Esophagus muscularis mucosa (tissue), 4 donors: Measurements from ENCODE around the gene WWOX.

Experiments used
- EP300 ChIP-seq: sonication (generic); formaldehyde crosslinking; IDR thresholded peaks from one replicate; pipeline ENCODE4 v1.6.1; 2017; ENCODE audit warnings: antibody characterized with exemption
- POLR2A ChIP-seq: fragments of 450-650 bp; IDR thresholded peaks from one replicate; pipeline ENCODE4 v1.6.1; 2017; ENCODE audit warnings: antibody characterized with exemption, moderate library complexity, mild to moderate bottlenecking, low read depth
- POLR2AphosphoS5 ChIP-seq, 2 donors: sonication (generic); formaldehyde crosslinking; IDR thresholded peaks; one replicate each; pipeline ENCODE4 v1.6.1; 2017; ENCODE audit warnings: antibody characterized with exemption in 2 of 2
- TF ChIP-seq, protein P1 (sequence below), 3 experiments: fragments of 200-600 bp in 2 of 3; fragments of 450-650 bp in 1 of 3; sonication (generic) in 2 of 3; IDR thresholded peaks; one replicate each; pipeline ENCODE4 v1.5.1; 2017 to 2019; ENCODE audit warnings: antibody characterized with exemption in 3 of 3, mild to moderate bottlenecking in 2 of 3, moderate library complexity in 1 of 3

DNA sequence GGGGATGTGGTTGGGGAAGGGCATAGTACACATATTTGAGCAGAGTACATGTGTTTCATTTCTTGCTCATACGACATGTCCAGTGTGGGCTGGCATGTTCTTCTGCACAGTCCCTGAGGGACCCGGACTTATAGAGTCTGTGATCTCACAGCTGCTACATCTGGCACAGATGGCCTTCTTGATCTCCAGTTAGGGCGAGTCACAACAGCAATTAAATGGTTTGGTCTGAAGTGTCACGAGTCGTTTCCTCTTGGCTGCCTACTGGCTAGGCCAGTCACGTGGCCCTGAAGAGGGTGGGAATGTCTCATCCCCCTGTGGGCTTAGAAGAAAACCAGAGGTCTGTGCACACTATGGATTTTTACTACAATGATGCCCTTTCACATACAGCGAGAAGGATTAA lies 443.6 kb downstream of the WWOX start:
- TF ChIP-seq, protein P1, sequence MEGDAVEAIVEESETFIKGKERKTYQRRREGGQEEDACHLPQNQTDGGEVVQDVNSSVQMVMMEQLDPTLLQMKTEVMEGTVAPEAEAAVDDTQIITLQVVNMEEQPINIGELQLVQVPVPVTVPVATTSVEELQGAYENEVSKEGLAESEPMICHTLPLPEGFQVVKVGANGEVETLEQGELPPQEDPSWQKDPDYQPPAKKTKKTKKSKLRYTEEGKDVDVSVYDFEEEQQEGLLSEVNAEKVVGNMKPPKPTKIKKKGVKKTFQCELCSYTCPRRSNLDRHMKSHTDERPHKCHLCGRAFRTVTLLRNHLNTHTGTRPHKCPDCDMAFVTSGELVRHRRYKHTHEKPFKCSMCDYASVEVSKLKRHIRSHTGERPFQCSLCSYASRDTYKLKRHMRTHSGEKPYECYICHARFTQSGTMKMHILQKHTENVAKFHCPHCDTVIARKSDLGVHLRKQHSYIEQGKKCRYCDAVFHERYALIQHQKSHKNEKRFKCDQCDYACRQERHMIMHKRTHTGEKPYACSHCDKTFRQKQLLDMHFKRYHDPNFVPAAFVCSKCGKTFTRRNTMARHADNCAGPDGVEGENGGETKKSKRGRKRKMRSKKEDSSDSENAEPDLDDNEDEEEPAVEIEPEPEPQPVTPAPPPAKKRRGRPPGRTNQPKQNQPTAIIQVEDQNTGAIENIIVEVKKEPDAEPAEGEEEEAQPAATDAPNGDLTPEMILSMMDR (IDR thresholded peaks at IDR 0.05) = no peak
- no peak for TF ChIP-seq POLR2A
- TF ChIP-seq POLR2AphosphoS5 (IDR thresholded peaks at IDR 0.05) = no peak
- TF ChIP-seq EP300 = no peak
